Activated naive CD4-positive, alpha-beta T cell treated with anti-CD3 and anti-CD28 coated beads, Interleukin-2, amount 10 ng/mL, durations not matched to agents 7 days and 5 days (primary cell): ENCODE results near the gene C1orf232.

Source experiments
- CTCF ChIA-PET: fragments of 350-600 bp; sonication (Branson Sonifier 250); formaldehyde crosslinking; loops from one replicate; lab custom pipeline; 2021; ENCODE audit warnings: antibody characterized with exemption; lab: Charles Lee
- DNase-seq: peaks from one replicate; pipeline ENCODE4 v3.0.0-alpha.2; 2020
- H3K27ac Mint-ChIP-seq: one replicate; pipeline ENCODE4 v1.8.0; 2021; ENCODE audit warnings: mild to moderate bottlenecking, moderate library complexity, mixed read lengths
- H3K27me3 Mint-ChIP-seq: one replicate; pipeline ENCODE4 v1.8.0; 2021; ENCODE audit warnings: mild to moderate bottlenecking, mixed read lengths
- H3K36me3 Mint-ChIP-seq: one replicate; pipeline ENCODE4 v1.8.0; 2021; ENCODE audit warnings: mixed read lengths
- H3K4me1 Mint-ChIP-seq: one replicate; pipeline ENCODE4 v1.8.0; 2021; ENCODE audit warnings: mixed read lengths
- H3K4me3 Mint-ChIP-seq: one replicate; pipeline ENCODE4 v1.8.0; 2021; ENCODE audit warnings: mild to moderate bottlenecking, moderate library complexity, mixed read lengths
- H3K9me3 Mint-ChIP-seq: one replicate; pipeline ENCODE4 v1.8.0; 2021; ENCODE audit warnings: mixed read lengths

Gene C1orf232

DNA sequence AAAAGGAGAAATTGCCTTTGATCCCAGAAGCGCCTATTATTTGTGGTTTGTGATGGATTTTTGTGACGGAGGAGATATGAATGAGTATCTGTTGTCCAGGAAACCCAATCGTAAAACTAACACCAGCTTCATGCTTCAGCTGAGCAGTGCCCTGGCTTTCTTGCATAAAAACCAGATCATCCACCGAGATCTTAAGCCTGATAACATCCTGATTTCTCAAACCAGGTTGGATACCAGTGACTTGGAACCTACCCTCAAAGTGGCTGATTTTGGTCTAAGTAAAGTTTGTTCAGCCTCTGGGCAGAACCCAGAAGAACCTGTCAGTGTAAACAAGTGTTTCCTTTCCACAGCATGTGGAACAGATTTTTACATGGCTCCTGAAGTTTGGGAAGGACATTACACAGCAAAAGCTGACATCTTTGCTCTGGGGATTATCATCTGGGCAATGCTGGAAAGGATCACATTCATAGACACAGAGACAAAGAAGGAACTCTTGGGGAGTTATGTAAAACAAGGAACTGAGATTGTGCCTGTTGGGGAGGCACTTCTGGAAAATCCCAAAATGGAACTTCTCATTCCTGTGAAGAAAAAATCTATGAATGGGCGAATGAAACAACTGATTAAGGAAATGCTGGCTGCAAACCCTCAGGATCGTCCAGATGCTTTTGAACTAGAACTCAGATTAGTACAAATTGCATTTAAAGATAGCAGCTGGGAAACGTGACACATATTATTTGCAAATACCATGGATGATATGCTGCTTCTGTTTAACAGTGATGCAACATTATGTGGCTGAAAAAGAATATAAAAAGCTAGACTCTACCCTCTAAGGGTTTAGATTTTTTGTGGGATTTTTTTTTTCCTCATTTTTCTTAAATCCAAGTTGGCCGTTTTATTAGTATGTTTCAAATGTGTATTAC is 46.6 kb downstream of the C1orf232 start:
- CTCF ChIA-PET: interaction anchor here (1.1 to 1.4 kb wide), 2 partner anchors 23 to 155 kb away, joined by 3 to 4 read pairs; no protein-coding TSS in a partner anchor
- H3K4me1 Mint-ChIP-seq: peaks cover 69% of the 10 kb centered on the region
- no peak overlapping the region for H3K4me3 Mint-ChIP-seq
- peak overlapping the region; percentile 37 for H3K27ac Mint-ChIP-seq
- H3K27me3 Mint-ChIP-seq: no peaks in the 10 kb centered on the region
- DNase-seq: no peak
- peaks cover 52% of the 10 kb centered on the region for H3K36me3 Mint-ChIP-seq
- no peaks in the 10 kb centered on the region for H3K9me3 Mint-ChIP-seq

- Mint-ChIP-seq H3K9me3 (no peaks in the 10 kb centered on the region), H3K27ac (peak overlapping the region; percentile 89), H3K4me3 (peak overlapping the region; percentile 30), H3K36me3 (peaks cover 50% of the 10 kb centered on the region), H3K4me1 (peaks cover 49% of the 10 kb centered on the region), H3K27me3 (no peaks in the 10 kb centered on the region)
- CTCF ChIA-PET: interaction anchor here (1.2 to 1.5 kb wide), 3 partner anchors 24 to 25 kb away, joined by 3 to 7 read pairs (median 4); no protein-coding TSS in a partner anchor
- no peak for DNase-seq
Observed at GRCh38 chr1:26119892-26120608, 48.7 kb downstream of the C1orf232 start.

- Mint-ChIP-seq H3K27ac (no peak overlapping the region), H3K9me3 (no peaks in the 10 kb centered on the region), H3K4me1 (peaks cover 47% of the 10 kb centered on the region), H3K36me3 (peaks cover 31% of the 10 kb centered on the region), H3K27me3 (no peaks in the 10 kb centered on the region), H3K4me3 (no peak overlapping the region)
- CTCF ChIA-PET: interaction anchor here (2.0 kb wide), 1 partner anchor 31 kb away, joined by 12 read pairs; no protein-coding TSS in a partner anchor
- no peak for DNase-seq
Observed at GRCh38 chr1:26114165-26114927, 54.4 kb downstream of the C1orf232 start.
